IPS DF 6.9 (cell line): Measurements from ENCODE around the gene ZFYVE21.

ENCODE experiments used
- DNase-seq: peaks from one replicate; pipeline ENCODE4 v3.0.0-alpha.2; 2013; ENCODE audit warnings: low read depth, low spot score
- H3K27ac ChIP-seq: one replicate; pipeline ENCODE4 v1.5.1; 2013; ENCODE audit warnings: low read length, control low read depth
- H3K27me3 ChIP-seq: 2 replicates; pipeline ENCODE4 v1.6.1; 2013; ENCODE audit warnings: mild to moderate bottlenecking, low read length; ENCODE audit not compliant: control insufficient read depth, insufficient read depth
- H3K36me3 ChIP-seq: 2 replicates; pipeline ENCODE4 v1.6.1; 2013; ENCODE audit warnings: low read length; ENCODE audit not compliant: control insufficient read depth, insufficient read depth
- H3K4me1 ChIP-seq: 2 replicates; pipeline ENCODE4 v1.6.1; 2013; ENCODE audit warnings: low read length; ENCODE audit not compliant: control insufficient read depth, insufficient read depth
- H3K4me3 ChIP-seq: 2 replicates; pipeline ENCODE4 v1.5.1; 2013; ENCODE audit warnings: mild to moderate bottlenecking, low read length
- H3K9me3 ChIP-seq: 2 replicates; pipeline ENCODE4 v1.6.1; 2013; ENCODE audit warnings: low read length, inconsistent platforms; ENCODE audit not compliant: control insufficient read depth, insufficient read depth
- WGBS: extraction: QIAGEN DNeasy Blood & Tissue Kit; methylation state at CpG from one replicate; pipeline ENCODE4 v1.1.7; 2013; ENCODE audit warnings: mixed read lengths, missing lambda C conversion rate; ENCODE audit not compliant: insufficient read length, insufficient coverage; 5-methylcytosine and 5-hydroxymethylcytosine counted together

The ZFYVE21 gene

DNA sequence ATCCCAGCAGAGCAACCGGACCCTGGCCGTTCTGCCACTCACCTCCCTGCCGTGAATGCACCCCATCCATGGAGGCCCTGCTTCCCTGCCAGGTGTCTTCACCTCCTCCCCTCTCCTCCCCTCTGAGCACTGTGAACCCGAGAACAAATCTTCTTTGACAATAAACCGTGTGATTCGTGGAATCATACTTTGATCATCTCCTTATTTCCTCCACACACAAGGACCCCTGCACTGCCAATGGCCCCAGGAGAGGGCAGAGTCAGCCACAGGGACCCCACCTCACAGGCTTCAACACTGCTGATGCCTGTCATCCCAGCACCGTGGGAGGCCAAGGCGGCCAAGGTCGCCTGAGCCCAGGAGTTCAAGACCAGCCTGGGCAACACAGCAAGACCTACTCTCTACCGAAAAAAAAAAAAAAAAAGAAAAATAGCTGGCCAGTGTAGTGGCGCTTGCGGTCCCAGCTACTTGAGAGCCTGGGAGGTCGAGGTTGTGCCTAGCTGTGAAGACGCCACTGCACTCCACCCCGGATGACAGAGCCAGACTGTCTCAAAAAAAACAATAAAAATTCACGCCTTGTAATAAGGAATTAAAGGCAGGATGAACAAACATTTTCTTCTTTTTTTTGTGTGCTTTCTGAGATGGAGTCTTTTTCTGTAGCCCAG lies 1.4 kb upstream of the ZFYVE21 start:
- Histone ChIP-seq H3K4me1 (peaks cover 3% of the 10 kb centered on the region; the same call in 1 of the 2 replicates), H3K9me3 (no peaks in the 10 kb centered on the region), H3K27me3 (no peaks in the 10 kb centered on the region), H3K27ac (no peak overlapping the region), H3K4me3 (peak overlapping the region; percentile 79; the same call in 1 of the 2 replicates), H3K36me3 (peaks cover 18% of the 10 kb centered on the region)
- WGBS, result no CpG with 5 or more reads among the region's 16 CpGs
- DNase-seq, result no peak

- no CpG with 5 or more reads among the region's 72 CpGs for WGBS
- DNase-seq, result no peak
- peaks cover 3% of the 10 kb centered on the region; the same call in 1 of the 2 replicates for H3K4me1 ChIP-seq
- peaks cover 9% of the 10 kb centered on the region; the same call in 1 of the 2 replicates for H3K36me3 ChIP-seq
- H3K27ac ChIP-seq, result no peak overlapping the region
- H3K9me3 ChIP-seq, result no peaks in the 10 kb centered on the region
- H3K27me3 ChIP-seq, result no peaks in the 10 kb centered on the region
- H3K4me3 ChIP-seq, result peak overlapping the region; percentile 96
Measured at GRCh38 chr14:103716091-103716801, 636 bp downstream of the ZFYVE21 start.

DNA sequence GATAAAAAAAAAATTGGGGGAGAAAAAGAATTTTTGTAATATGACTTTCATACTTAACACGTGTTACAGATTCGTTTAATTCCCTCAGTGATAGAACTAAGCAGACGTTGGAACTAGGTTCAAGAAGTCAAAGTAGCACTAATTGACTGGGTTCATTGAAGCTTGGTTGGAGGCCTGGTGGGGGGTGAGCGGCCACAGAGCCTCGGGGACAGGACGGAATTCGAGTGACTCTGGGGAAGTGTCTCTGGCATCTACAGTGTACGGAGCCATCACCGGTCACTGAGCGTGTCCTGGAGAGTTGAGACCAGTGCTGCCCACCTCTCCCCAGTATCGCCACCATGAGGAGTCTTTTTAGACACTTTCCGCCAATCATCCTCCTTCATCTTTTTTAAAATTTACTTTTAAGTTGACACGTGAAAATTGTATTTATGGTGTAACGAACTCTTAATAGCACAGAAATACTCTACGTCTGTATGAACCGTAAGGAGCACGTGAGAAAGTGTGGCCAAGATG lies 1.3 kb downstream of the ZFYVE21 start:
- Histone ChIP-seq H3K36me3 (peaks cover 5% of the 10 kb centered on the region; the same call in 1 of the 2 replicates), H3K27ac (no peak overlapping the region), H3K4me1 (peaks cover 3% of the 10 kb centered on the region; the same call in 1 of the 2 replicates), H3K9me3 (no peaks in the 10 kb centered on the region), H3K4me3 (no peak overlapping the region), H3K27me3 (no peaks in the 10 kb centered on the region)
- WGBS, result no CpG with 5 or more reads among the region's 17 CpGs
- DNase-seq, result no peak

GRCh38 chr14:103718572-103718971 lies 3.0 kb downstream of the ZFYVE21 start:
- Histone ChIP-seq H3K4me3 (no peak overlapping the region), H3K4me1 (peaks cover 3% of the 10 kb centered on the region; the same call in 1 of the 2 replicates), H3K27ac (no peak overlapping the region), H3K9me3 (no peaks in the 10 kb centered on the region), H3K36me3 (no peaks in the 10 kb centered on the region), H3K27me3 (no peaks in the 10 kb centered on the region)
- DNase-seq, result no peak
- no CpG with 5 or more reads among the region's 16 CpGs for WGBS

GRCh38 chr14:103719751-103720150 lies 4.1 kb downstream of the ZFYVE21 start:
- Histone ChIP-seq H3K36me3 (no peaks in the 10 kb centered on the region), H3K4me1 (peaks cover 3% of the 10 kb centered on the region; the same call in 1 of the 2 replicates), H3K27me3 (no peaks in the 10 kb centered on the region), H3K9me3 (no peaks in the 10 kb centered on the region), H3K27ac (no peak overlapping the region), H3K4me3 (no peak overlapping the region)
- WGBS, result no CpG with 5 or more reads among the region's 8 CpGs
- no peak for DNase-seq

DNA sequence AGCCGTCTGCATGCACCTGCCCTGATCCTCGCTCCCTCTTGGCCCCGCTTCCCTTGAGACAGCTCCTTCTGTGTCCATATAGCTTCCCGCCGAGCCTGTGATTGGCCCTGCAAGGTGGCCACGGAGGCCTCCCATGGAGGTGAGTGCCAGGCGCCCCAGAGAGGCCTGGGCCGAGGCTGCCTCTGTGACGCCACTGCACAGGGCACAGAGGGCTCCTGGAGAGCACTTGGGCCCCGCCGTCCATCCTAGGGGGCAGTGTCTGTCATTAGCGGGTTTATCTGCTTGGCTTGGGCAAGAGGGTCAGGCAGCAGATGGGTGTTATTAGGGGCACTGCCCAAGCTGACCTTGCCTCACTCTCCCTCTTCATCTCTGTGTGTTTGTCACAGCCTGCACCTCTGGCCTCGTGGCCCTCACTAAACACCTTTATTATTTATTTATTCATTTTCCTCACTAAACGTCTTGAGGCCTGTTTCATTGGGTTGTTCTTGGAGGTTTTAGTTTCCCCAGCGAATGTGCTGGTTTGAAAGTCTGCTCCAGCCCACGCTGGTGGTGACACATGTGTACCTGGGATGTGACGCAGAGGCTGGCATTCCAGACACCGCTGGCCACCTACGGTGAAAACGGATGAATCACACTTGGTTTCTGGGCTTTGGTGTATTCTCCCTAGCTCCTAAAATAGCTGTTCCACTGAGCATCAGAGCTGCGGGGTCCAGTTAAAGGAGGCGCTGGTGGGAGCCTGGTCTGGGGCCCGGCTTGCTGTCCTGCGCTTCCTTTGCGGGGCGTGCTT lies 5.9 kb downstream of the ZFYVE21 start:
- Histone ChIP-seq H3K9me3 (no peaks in the 10 kb centered on the region), H3K4me3 (no peak overlapping the region), H3K36me3 (no peaks in the 10 kb centered on the region; the same call in 1 of the 2 replicates), H3K27me3 (no peaks in the 10 kb centered on the region), H3K27ac (no peak overlapping the region), H3K4me1 (peaks cover 2% of the 10 kb centered on the region; the same call in 1 of the 2 replicates)
- no CpG with 5 or more reads among the region's 26 CpGs for WGBS
- no peak for DNase-seq

DNA sequence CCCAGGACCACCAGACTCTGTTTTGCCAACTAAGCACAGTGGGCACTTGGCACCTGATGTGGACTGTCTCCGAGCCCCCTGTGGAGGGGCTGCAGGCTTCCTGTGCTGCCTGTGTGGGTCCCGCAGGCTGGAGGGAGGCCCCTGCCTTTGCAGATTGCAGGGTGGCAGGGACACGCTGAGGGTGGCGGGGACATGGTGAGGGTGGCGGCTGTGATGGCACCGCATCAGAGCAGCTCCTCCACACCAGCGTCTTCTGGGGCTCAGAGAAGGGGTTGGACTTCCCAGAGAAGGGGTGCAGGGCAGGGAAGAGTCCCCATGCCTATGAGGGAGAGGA lies 8.1 kb downstream of the ZFYVE21 start:
- WGBS, result no CpG with 5 or more reads among the region's 7 CpGs
- no peaks in the 10 kb centered on the region; the same call in 1 of the 2 replicates for H3K36me3 ChIP-seq

GRCh38 chr14:103724116-103724515 lies 8.5 kb downstream of the ZFYVE21 start:
- Histone ChIP-seq H3K36me3 (peaks cover 2% of the 10 kb centered on the region), H3K27me3 (no peaks in the 10 kb centered on the region), H3K4me3 (no peak overlapping the region), H3K27ac (no peak overlapping the region), H3K4me1 (peaks cover 1% of the 10 kb centered on the region; the same call in 1 of the 2 replicates), H3K9me3 (no peaks in the 10 kb centered on the region)
- no peak for DNase-seq
- no CpG with 5 or more reads among the region's 20 CpGs for WGBS

More for the DNA sequence above, 8.1 kb downstream of the ZFYVE21 start:
- no peak for DNase-seq
- Histone ChIP-seq H3K4me3 (no peak overlapping the region), H3K27ac (no peak overlapping the region), H3K27me3 (no peaks in the 10 kb centered on the region), H3K9me3 (no peaks in the 10 kb centered on the region), H3K4me1 (peaks cover 1% of the 10 kb centered on the region; the same call in 1 of the 2 replicates)

GRCh38 chr14:103725001-103725682 lies 9.5 kb downstream of the ZFYVE21 start:
- Histone ChIP-seq H3K27me3 (no peaks in the 10 kb centered on the region), H3K36me3 (peaks cover 12% of the 10 kb centered on the region), H3K4me1 (peaks cover 1% of the 10 kb centered on the region; the same call in 1 of the 2 replicates), H3K27ac (no peak overlapping the region), H3K9me3 (no peaks in the 10 kb centered on the region), H3K4me3 (no peak overlapping the region)
- WGBS, result no CpG with 5 or more reads among the region's 29 CpGs
- no peak for DNase-seq
